Mucosa of rectum (tissue), 2 donors: ENCODE results near the gene RUNX2.

Source experiments
- H3K27ac ChIP-seq, 2 donors: one replicate each; pipeline ENCODE4 v1.7.0; 2013; ENCODE audit warnings: inconsistent platforms in 2 of 2, low read depth in 2 of 2, low read length in 2 of 2
- H3K27me3 ChIP-seq, 2 donors: one replicate each; pipeline ENCODE4 v1.7.0; 2013; ENCODE audit warnings: low read length in 2 of 2; ENCODE audit not compliant: control insufficient read depth in 2 of 2, insufficient read depth in 2 of 2
- H3K36me3 ChIP-seq, 2 donors: one replicate each; pipeline ENCODE4 v1.7.0; 2013; ENCODE audit warnings: low read length in 2 of 2; ENCODE audit not compliant: control insufficient read depth in 2 of 2, insufficient read depth in 2 of 2
- H3K4me1 ChIP-seq, 2 donors: one replicate each; pipeline ENCODE4 v1.7.0; 2013; ENCODE audit warnings: low read length in 2 of 2, mild to moderate bottlenecking in 1 of 2; ENCODE audit not compliant: control insufficient read depth in 2 of 2, insufficient read depth in 2 of 2
- H3K4me3 ChIP-seq, 2 donors: one replicate each; pipeline ENCODE4 v1.7.0; 2013; ENCODE audit warnings: low read length in 2 of 2
- H3K9ac ChIP-seq, 2 donors: one replicate each; pipeline ENCODE4 v1.7.0; 2013; ENCODE audit warnings: low read length in 2 of 2, low read depth in 1 of 2, mild to moderate bottlenecking in 1 of 2
- H3K9me3 ChIP-seq, 2 donors: one replicate each; pipeline ENCODE4 v1.7.0; 2013; ENCODE audit warnings: low read length in 2 of 2; ENCODE audit not compliant: control insufficient read depth in 2 of 2
- donor health status: healthy.
- donor health status: Normal muscosa, but diverticular disease.

RUNX2 gene

DNA sequence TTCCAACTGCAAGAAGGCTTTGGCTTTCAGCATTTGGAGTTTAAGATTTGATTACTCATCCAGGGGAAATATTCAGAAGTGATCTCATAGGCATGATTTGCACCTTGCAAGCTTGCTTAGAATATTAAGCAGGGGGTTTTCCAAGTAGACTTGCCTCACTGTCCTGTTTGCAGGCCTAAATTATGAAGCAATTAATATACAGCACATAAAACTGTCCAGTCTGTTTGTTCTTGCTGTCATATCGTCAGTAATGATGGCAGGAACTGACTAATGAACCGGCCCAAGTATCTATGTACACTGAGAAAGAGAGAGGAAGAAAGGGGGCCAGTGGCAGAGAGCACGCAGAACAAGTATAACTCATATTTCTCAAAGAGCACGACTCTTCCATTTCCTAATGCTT, 262.1 kb downstream of the RUNX2 start:
- Histone ChIP-seq H3K9me3 (no peaks in the 10 kb centered on the region), H3K9ac (no peak overlapping the region), H3K4me1 (no peaks in the 10 kb centered on the region), H3K4me3 (no peak overlapping the region), H3K36me3 (no peaks in the 10 kb centered on the region), H3K27me3 (no peaks in the 10 kb centered on the region), H3K27ac (no peak overlapping the region)

DNA sequence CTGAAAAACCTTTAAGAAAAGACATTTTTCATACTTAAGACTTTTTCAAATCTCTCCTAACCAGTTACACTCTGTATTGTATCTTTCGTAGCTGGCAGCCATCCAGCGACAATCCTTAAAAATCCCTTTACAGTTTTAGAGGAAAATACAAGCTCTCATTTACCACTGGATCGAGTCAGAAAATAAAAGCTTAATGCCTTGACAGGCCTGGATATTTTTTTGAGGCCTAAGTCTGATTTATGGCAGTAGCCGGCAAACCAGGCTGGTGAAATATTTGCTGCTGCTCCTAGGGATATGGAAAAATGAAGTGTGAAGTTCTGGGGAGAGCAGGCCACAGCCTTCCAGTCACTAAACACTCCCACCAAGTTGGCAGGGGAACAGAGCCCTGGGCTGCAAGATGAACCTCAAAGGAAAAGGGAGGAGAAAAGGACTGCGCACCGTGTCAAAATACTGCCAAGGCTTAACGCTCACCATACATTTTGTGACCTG, 262.6 kb downstream of the RUNX2 start:
- Histone ChIP-seq H3K4me3 (no peak overlapping the region), H3K27ac (peak overlapping the region in 1 of 2 donors; percentile 25), H3K4me1 (no peaks in the 10 kb centered on the region), H3K36me3 (no peaks in the 10 kb centered on the region), H3K9ac (no peak overlapping the region), H3K27me3 (no peaks in the 10 kb centered on the region), H3K9me3 (no peaks in the 10 kb centered on the region)

DNA sequence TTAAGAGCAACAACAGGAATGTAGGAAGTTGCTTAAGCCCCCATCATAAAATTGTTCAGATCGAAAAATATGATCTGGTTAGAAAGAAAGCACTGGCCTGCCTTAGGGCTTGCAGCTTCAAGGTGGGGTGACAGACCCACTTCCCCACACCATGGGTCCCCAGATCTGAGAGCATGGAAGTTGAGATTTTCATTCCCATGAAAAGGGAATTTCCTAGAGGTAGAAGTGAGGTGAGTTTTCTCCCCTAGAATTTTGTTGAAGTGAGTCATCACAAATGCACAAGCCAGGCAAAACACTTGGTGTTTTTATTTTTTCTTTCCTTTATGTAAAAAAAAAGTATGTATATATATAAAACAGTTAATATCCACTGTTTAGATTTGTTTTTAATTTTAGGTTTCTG, 263.2 kb downstream of the RUNX2 start:
- Histone ChIP-seq H3K9ac (no peak overlapping the region), H3K27ac (no peak overlapping the region), H3K9me3 (no peaks in the 10 kb centered on the region), H3K36me3 (no peaks in the 10 kb centered on the region), H3K27me3 (no peaks in the 10 kb centered on the region), H3K4me1 (no peaks in the 10 kb centered on the region), H3K4me3 (no peak overlapping the region)

DNA sequence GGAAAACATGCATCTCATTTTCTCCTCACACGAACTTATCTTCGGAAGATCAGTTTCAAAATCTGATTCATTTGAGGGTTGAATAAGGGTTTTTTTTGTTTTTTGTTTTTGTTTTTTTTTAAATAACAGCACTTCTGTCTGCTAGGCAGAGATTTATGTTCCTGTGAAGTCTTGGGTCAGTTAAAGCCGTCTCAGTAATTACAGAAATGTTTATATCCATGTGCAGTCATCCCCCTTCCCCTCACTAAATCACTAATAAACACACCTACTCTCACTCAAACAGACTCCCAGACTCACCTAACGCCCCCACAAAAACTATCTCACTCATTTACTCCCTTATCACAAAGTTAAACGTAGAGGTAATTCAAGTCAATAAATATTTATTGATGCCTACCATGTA, 263.8 kb downstream of the RUNX2 start:
- H3K9me3 ChIP-seq = no peaks in the 10 kb centered on the region
- no peak overlapping the region for H3K4me3 ChIP-seq
- no peak overlapping the region for H3K9ac ChIP-seq
- no peaks in the 10 kb centered on the region for H3K4me1 ChIP-seq
- no peaks in the 10 kb centered on the region for H3K27me3 ChIP-seq
- no peak overlapping the region for H3K27ac ChIP-seq
- H3K36me3 ChIP-seq = no peaks in the 10 kb centered on the region

DNA sequence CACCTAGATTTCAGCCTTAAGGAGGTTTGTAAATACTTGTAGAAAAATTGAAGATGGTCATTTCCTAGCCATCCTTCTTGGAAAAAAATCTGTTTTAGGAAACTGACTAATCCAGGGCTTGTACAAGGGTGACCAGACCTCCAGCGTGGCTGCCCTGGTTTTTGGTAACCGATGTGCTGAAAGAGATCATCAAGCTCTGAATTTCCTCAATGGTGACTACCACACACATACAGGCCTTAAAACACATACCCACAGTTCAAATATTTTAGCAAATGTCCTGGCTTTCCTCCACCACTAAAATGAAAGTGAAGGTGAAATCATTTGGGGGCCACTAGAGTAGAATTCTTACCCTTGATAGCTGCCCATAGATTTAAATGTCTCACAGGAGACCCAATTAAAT, 264.9 kb downstream of the RUNX2 start:
- no peaks in the 10 kb centered on the region for H3K4me1 ChIP-seq
- H3K9me3 ChIP-seq = no peaks in the 10 kb centered on the region
- H3K27ac ChIP-seq = no peak overlapping the region

DNA sequence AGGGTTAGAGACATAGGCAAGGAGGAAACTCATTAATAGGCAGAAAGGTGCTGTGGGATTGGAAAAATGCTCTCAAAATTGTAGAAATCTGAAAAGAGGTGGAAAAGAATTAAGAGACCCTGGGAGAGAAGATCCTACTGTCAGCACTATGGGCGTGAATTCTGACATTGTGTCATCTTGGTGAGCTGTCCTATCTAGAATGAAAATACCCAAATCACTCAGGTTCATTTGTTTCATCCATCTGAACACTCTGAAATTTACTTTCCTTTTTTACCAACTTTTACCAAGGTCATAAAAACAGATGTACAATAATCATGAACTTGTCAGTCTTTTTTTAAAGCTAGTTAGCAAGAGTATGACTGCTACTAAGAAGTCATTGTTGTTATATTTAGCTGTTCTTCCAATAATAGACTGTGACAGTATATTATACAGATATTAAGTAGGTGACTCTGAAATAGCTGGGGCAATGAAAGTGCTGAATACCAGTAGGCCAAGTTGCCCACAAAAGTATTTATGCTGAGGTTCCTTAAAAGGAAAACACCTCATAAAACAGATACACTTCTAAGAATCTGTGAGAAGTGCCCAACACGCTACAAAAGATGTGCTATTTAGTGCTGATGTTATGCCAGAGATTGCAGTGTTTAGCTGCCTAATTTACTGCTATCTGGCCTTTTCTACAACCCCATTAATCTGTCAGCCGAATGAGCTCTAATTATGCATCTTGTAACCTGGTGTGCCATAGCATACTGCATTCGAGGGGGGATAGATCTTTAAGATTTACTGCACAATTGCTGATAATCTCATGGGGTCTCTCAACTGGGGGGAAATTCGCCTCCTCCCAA, 267.1 kb downstream of the RUNX2 start:
- no peak overlapping the region for H3K9ac ChIP-seq
- H3K36me3 ChIP-seq = no peaks in the 10 kb centered on the region
- no peaks in the 10 kb centered on the region for H3K4me1 ChIP-seq
- no peaks in the 10 kb centered on the region for H3K9me3 ChIP-seq
- H3K27ac ChIP-seq = no peak overlapping the region
- no peaks in the 10 kb centered on the region for H3K27me3 ChIP-seq
- no peak overlapping the region for H3K4me3 ChIP-seq

More for the DNA sequence above, 264.9 kb downstream of the RUNX2 start:
- no peaks in the 10 kb centered on the region for H3K36me3 ChIP-seq
- no peak overlapping the region for H3K9ac ChIP-seq
- H3K27me3 ChIP-seq = no peaks in the 10 kb centered on the region
- H3K4me3 ChIP-seq = no peak overlapping the region

DNA sequence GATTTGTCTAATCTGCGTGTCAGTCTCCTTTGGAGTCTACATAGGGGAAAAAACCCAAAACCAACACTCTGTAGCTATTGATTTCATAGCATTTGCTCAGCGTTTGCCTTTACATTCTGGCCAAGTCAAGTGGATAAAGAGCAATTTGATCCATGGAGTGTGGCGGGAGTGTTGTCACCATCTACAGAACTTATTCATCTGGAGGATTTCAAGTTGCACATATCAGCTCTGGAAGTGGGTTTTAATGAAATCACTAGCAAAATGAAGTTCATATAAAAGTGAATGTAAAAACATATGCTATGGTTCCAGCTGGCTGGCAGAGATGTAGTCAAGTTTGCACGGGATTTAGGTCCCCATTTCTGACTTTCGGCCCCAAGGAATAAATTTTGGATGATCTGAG, 269.3 kb downstream of the RUNX2 start:
- H3K9me3 ChIP-seq = no peaks in the 10 kb centered on the region
- no peak overlapping the region for H3K4me3 ChIP-seq
- H3K36me3 ChIP-seq = no peaks in the 10 kb centered on the region
- no peak overlapping the region for H3K9ac ChIP-seq
- H3K27ac ChIP-seq = no peak overlapping the region
- no peaks in the 10 kb centered on the region for H3K27me3 ChIP-seq
- H3K4me1 ChIP-seq = no peaks in the 10 kb centered on the region

DNA sequence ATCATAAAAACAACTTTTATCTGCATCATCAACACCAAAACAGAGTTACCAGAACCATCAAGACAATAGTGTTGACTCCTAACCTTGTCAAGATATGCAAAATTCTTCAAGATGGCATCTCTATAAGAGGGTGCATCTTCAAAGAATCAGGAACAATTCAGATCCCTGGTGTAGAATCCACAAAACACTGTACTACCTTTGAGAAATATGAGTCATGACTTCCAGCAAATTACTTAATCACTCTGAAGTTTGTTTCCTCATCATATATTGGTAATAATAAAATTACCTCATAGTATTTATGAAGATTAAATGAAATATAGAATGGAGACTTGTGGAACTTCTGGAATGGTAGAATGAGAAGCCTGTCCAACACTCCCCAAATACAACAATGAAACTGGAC, 270.9 kb downstream of the RUNX2 start:
- Histone ChIP-seq H3K9ac (no peak overlapping the region), H3K27ac (no peak overlapping the region), H3K4me1 (no peaks in the 10 kb centered on the region), H3K9me3 (no peaks in the 10 kb centered on the region), H3K27me3 (no peaks in the 10 kb centered on the region), H3K4me3 (no peak overlapping the region), H3K36me3 (no peaks in the 10 kb centered on the region)

DNA sequence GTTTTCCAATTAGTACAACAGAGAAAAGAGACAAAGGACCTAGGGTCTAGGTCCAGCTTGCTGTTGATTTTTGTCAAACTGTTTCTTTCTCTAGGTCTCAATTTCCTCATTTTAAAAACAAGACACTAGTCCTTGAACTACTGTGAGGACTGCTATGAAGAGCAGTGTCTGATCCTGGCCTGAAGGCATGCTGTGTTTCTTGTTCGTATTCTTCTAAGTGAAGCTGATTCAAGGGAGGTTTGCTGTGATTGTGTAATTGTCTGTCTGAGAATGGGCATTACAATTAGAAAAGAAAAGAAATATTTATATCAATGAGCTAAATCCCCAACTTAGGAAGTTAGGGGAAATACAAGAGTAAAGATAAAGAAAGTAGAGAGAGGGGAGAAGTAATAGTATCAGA, 277.8 kb downstream of the RUNX2 start:
- Histone ChIP-seq H3K27me3 (no peaks in the 10 kb centered on the region), H3K9ac (no peak overlapping the region), H3K27ac (no peak overlapping the region), H3K4me1 (peaks cover 0 to 13% of the 10 kb centered on the region in 2 donors), H3K9me3 (no peaks in the 10 kb centered on the region), H3K36me3 (no peaks in the 10 kb centered on the region), H3K4me3 (no peak overlapping the region)

DNA sequence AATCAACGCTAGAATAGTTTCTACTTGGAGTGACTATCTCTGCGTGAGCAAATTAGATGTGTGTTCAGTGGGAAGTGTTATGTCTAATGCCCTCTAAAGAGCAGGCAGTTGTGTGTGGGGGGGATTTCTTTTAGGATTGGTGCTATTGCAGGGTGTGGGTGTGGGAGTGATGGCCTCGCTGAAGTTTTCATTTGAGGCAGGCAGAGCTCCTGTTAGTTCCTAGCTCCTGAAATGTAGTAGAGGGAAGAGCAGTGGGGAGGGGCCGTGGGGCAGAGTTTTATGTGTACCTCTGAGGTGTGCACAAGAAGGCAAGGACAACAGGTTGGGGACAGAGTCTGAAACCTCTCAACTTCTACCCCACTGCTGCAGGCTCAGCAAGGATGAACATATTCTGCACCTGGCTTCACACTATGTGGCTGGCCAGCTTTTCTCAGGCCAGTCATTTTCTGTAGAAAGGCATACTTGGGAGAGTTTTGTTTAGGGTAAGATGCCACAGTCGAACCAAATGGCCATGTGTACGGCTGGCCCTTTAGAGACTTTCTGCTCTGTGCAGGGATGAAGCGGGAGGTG, 278.8 kb downstream of the RUNX2 start:
- H3K9ac ChIP-seq = no peak overlapping the region

More for the DNA sequence above, 278.8 kb downstream of the RUNX2 start:
- Histone ChIP-seq H3K36me3 (no peaks in the 10 kb centered on the region), H3K27ac (peak overlapping the region in 1 of 2 donors; percentile 35), H3K27me3 (no peaks in the 10 kb centered on the region), H3K9me3 (no peaks in the 10 kb centered on the region), H3K4me3 (no peak overlapping the region), H3K4me1 (peaks cover 5 to 20% of the 10 kb centered on the region in 2 donors)
